ENCODE measurements around the gene RSPH3. TPM values are rescaled to one million over a fixed set of nuclear protein-coding genes. Genes with fewer than 3 reads are reported as not detected.

RSPH3 gene
- total and polyA plus RNA-seq, 2 of the 13 experiments (the other 11 are each of a cell fraction or from before 2014, with no cell fraction given) = 1.3 to 3.5 TPM

GRCh38 chr6:158993639-158994038, 6.4 kb downstream of the RSPH3 start (continued):
- TF ChIP-seq ZFX (CRISPR knock-in tag; IDR thresholded peaks at IDR 0.05; ENCODE audit: low read depth) (no peak), ZMAT3 (CRISPR knock-in tag; conservative IDR thresholded peaks at IDR 0.05) (no peak), GMEB2 (CRISPR knock-in tag; IDR thresholded peaks at IDR 0.05; ENCODE audit: low read depth) (no peak), TBX2 (CRISPR knock-in tag; IDR thresholded peaks at IDR 0.05; ENCODE audit: borderline replicate concordance) (no peak), SMARCC2 (IDR thresholded peaks at IDR 0.05) (no peak), PATZ1 (CRISPR knock-in tag; IDR thresholded peaks at IDR 0.05) (no peak), ZNF333 (CRISPR knock-in tag; IDR thresholded peaks at IDR 0.05; ENCODE audit: borderline replicate concordance) (no peak), ZNF142 (CRISPR knock-in tag; IDR thresholded peaks at IDR 0.05) (no peak), CCDC6 (CRISPR knock-in tag; IDR thresholded peaks at IDR 0.05) (no peak)
